GM18907 (cell line): ENCODE data around the gene CENPP.
"Not testable (repeated sequence)": the region's sequence is repeated elsewhere in the genome, so short reads cannot be mapped to it uniquely, and the experiment has no call there.

Source experiments
- ATAC-seq: cut with Tn5 transposase; IDR thresholded peaks from one replicate; pipeline ENCODE4 v1.9.1; 2021; ENCODE audit warnings: mild to moderate bottlenecking, moderate library complexity; ENCODE audit not compliant: unreplicated experiment

Gene CENPP

DNA sequence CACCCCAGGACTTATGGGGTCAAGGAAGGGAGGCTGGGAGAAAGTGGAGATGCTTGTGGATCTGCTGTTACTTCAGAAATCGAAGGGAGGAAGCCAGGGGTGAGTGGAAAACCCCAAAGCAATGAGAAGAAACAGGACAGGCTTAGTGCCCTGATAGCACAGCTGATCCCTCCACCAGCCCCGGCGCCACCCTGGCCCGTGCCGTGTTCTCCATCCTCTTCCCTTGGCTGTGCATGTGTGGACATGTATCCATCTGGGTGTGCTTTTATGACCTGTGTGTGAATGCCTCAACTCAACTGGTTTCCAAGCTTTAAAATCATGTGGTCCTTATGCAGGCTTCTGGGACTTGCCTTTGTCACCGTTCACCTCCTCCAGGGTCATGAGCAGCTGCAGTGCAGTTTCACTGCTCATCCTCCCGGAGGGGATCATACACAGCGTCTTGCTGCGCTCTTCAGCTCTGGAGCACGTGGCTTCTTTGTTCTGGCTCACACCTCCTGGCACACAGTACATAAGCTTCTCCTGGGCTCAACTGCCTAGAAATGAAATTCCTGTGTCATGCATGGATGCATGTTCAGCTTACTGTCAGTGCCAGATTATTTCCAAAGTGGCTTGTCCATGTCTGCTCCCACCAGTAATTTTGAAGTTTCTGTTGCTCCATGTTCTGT, 286.0 kb downstream of the CENPP start:
- ATAC-seq, result no peak

DNA sequence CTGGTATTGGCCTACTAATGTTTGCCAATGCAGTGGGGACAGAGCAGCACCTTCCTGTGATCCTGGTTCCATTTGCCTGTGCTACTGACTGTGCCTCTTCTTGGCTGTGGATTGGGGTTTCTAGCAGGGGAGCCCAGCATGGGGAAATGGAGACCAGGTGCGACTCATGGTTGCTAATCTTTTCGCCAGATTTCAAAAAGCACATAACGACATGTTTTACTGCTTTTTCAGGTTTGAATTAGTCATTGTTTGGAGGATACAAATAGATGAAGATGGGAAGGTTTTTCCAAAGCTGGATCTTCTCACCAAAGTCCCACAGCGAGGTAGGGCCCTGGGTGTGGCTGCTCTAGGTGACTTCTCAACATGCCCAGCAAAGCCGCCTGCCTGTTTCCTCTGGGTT, 286.5 kb downstream of the CENPP start:
- no peak for ATAC-seq

DNA sequence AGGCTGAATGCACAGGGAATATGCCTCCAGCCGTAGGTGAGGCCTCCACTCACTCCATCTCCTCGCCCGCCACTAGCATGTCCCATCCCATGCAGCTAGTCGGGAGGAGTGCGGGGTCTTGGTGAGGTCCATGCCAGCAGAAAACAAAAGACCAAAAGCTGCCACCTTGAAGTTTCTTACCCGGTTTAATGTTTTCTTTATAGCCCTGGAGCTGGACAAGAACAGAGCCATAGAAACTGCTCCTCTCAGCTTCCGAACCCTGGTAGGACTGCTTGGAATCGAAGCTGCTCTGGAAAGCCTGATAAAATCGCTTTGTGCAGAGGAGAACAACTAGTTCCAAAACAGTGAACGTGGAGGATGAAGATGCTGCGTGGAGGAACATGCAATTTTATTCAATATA, 287.1 kb downstream of the CENPP start:
- no peak for ATAC-seq

DNA sequence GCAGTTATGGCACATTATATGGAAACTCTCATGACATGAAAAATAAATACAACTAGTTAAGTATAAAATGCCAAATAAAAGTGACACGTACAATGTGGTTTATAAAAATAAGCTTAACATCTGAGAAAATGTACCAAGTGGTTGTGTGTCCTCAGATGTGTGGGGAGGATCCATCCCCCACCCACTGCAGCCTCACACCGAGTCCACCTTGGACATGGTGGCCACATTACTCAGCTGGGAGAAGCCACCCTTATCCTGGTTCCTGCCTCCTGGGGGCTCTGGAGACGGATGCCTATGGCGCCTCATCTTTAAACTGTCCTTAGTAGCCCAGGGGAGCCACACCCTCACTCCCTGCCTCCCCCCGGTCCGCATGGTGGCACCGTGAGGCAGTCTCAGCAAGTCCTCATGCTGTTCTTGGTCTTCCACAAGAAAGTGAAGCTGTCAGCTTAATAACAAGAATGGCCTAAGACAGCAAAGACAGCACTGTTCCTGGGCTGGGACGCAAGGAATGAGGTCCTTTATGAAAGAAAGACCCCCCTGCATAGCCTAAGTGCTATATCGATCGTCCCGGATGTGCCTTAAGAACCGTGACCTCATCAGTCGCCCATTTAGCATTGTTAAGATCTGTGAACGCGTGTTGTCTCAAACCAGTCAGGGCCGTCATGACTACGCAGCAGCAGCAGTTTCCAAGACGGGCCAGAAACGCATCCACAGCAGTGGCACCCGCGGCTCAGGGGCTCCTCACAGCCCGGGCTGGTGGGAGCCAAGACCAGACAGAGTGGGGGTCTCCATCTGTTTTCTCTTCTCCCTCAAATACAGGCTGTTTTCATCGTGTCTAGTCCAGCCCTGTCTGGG, 287.7 kb downstream of the CENPP start:
- ATAC-seq, result no peak

DNA sequence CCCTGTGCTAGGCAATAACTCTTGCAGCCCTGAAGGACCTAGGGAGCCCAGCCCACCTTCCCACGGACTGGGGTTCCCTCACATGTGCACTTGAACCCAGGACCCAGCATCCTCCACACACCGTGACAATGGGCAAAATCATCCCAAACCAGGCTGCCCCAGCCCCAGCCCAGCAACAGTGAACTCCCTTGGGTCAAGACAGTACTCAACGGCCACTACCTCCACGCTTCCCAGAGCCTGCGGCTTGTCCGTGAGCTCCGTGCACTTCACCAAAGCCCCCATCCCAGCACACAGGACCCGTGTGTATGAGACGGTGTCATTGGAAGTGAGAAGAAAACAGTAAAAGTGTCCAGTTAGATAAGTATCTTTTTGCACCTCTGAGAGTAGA, 288.4 kb downstream of the CENPP start:
- no peak for ATAC-seq

DNA sequence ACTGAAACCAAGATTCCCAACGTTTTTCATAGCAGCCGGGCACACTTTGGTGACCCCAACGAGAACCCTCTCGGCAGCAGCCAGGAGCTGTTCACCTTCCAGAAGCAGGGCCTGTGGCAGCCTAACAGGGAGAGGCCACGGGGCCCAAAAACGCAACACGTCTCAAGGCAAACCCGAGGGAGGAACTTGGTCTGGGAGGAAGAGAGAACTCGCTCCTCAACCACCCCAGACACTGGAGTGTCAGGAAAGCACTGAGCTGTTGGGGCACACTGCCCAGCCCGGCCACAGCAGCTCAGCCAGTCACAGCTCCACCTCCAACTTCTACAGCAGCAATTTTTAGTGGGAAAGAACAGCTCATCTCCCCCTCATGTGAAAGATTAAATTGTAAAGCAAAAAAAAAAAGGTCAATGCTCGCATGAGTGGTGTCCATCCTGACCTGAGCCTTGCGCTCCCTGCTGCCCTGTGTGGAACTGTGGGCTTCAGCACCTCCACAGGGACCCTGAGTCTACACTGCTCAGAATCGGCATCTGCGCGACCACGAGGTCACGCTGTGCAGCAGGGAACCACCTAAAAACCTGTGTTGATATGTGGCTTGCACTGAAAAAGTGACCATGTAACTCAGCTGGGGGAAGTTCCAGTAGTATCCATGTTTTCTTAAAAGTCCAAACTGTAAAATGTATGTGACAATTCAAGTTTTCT, 289.2 kb downstream of the CENPP start:
- ATAC-seq, result no peak

DNA sequence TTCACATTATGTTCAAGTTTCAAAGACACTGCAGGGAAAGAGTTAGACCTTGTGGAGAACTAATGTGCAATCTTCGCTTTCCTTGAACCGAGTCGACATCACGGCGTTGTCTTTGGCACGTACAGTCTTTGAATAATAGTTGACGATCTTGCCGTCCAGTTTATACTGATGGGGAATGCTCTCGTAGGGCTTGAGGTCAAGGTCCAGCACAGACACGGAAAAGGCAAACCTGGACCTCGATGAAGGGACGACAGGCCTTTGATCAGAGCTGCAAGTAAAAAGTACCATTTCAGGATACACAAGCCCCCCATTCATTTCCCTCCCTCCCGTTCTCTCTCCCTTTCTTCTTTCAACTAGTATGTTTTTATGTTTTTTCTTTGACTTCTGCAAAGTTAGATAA, 290.0 kb downstream of the CENPP start:
- ATAC-seq, result no peak

DNA sequence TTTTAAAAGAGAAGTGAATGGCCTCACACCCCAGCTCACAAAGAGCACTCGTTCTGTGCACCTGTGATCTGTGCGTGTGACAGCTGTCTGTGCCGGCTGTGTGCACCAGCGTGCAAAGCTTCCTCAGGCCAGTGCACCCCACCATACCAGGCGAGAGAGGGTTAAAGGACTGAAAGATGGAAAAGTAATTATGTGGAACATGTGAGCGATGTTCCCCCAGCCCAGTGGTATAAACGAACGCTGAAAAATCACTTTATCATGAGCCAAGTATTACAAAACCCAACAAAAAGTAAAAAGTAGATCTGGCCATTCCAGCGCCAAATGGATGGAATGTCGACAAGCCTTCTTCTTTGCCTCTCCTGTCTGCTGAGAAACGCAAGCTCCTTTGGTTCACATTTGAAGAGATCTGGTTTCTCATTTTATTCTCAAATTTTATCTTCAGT, 290.5 kb downstream of the CENPP start:
- ATAC-seq, result no peak

DNA sequence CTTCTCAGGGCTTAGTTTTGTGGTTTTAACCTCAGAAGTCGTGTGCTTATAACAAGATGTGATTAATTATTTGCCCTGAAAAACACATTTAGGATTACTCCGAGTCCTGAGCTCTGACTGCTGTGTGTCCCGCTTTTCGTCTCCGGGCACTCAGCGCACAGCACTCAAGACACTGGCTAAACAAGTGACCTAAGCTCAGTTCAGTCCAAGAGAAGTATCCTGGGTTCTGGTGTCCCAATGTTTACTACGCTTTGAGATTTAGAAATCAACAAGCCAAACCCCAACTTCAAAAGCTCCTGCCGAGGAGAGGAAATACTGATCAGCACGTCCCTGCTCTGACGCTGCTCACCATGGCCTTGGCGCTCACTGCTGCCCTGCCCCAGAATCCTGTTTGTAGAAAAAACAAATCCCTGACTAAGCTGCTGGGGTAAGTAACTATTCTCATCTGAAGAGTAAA, 290.9 kb downstream of the CENPP start:
- ATAC-seq, result no peak

DNA sequence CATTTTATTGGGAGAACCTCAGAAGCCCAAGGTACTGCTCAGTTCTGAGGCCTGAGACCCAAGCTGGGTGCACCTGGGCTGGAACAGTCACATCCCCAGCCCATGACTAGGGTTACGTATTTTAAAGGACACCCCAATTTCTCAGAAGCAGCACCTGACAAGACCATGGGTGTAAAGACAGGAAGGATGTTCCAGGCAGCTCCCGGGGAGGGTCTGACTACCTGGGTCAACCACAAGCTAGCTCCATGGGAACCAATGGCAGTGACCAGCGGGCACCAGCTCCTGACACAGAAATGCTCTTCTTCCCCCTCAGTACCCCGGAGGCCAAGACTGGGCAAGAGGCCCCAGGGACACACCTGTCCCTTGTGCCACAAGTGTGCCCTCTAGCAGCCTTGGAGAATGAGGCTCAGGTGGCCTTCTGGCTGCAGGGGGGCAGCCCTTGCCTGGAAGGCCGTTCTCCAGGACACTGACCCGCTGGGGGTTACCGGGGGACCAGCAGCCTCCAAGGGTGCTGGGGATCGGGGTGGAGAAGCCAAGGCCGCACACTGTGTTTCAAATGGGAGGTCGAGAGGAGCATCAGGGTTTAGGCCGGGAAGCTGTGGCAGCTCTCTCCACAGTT, 291.6 kb downstream of the CENPP start:
- no peak for ATAC-seq

DNA sequence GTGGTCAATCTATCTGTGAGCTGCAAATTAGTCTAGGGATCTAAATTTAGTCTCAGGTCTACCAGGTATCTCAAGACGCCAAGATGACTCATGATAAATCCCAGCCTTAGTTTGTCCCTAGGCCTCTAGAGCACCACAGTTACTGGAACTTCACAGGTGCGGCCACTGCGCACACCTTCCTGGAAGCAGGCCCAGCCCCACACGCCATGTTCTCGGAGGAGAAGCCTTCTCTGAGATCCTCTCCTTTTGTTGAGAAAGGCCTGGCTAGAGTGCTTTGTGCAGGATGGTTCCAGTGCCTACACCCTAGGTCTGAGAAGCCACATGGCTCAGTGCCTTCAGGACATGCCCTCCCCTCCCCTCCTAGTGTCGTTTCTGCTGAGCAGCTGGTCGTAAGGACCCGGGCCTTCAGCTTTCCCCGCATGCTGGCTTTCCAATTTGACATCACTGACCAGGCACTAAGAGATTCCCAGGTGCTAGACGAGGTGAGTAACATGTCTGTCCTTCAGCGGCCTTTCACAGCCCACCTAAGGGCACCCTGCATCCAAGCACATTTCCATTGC, 292.3 kb downstream of the CENPP start:
- ATAC-seq, result no peak

DNA sequence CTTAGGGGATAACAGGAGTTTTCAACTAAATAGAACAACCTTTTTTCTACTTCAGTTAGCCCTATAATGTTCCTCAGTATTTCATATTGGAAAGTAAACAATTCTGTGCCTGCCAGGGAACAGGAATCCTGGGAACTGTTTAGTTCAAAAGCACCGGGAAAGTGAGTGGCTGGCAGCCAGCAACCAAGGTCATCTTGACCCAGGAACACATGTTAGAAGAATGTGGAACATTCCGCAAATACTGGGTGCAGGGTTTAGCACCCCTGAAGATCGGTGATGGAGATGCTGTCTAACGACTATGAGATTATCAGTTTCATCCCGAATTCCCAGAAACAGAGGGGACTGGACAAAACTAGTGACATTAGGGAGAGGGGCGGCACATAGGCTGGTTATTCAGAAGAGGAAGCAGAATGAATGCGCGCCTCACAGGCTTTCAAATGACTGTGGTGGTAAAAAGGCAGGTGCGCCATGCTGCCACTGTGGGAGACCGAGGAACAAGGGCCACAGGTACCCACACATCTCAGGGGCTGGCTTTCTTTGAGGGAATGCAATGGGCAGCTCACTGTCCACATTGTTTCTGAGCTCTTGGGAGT, 293.0 kb downstream of the CENPP start:
- ATAC-seq, result no peak

DNA sequence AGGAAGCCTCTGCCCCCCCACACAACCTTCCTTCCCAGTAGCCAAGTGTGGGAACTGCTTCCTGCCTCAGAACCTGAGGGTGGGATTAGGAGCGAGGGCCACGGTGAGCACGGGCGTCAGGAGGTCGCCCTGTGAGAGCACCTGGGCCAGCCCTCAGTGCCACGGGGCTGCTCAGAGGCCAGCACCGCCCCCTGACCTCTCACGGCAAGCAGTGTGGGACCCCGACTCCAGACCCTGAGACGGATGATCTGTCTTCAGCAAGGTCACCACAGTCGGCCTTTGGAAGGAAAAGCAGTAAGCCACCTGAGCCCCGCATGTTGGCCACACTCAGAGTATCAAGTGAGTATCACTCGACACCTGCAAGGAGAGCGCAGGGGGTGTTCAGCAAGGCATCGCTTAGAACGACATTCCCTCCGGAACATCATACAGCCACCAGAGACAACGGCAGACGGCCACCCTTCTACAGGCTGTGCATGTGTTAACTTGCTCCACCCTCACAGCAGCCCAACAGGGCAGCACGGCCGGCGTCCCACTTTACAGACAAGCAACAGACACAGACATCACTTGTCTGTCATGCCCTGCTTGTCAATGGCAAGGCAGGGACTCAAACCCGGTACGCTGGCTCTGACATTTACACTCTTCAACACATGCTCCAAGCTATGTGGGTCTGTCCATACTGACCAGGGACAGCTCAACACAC, 294.0 kb downstream of the CENPP start:
- ATAC-seq, result no peak

DNA sequence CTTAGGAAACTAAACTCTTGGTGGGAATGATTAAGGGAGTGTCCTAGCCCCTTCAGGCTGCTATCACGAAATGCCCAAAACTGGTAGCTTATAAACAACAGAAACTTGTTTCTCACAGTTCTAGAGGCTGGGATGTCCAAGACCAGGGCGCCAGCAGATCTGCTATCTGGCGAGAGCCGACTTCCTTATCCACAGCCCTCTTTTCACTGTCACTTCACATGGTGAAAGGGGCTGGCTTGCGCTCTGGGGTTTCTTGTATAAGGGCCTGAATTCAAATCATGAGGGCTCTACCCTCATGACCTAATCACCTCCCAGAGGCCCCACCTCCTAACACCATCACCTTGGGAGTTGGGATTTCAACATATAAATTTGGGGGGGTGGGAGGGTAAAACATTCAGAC, 295.1 kb downstream of the CENPP start:
- no peak for ATAC-seq

DNA sequence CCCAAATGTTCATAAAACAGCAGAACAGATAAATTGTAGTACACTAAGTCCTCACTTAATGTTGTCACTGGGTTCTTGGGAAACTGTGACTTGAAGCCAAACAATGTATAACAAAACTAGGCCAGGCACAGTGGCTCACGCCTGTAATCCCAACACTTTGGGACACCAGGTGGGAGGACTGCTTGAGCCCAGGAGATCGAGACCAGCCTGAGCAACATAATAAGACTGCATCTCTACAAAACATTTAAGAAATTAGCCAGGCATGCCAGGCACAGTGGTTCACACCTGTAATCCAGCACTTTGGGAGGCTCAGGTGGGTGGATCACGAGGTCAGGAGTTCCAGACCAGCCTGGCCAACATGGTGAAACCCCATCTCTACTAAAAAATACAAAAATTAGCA, 298.2 kb downstream of the CENPP start:
- ATAC-seq, result not testable (repeated sequence)

DNA sequence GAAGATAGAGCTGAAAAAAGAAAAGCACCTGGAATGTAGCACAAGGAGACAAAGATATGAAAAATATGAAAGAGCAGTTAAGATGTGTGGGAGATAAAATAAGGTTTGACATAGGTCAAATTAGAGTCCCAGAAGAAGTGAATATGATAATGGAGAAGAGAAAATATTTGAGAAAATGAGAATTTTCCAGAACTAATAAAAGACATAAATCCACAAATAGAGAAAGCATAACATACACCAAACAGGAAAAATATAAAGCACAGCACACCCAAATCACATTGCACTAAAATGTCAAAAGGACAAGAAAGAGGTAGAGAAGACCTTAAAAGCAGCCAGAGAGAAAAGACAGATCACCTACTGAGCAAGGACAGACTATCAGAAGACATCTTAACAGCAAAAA, 300.7 kb downstream of the CENPP start:
- ATAC-seq, result no peak

DNA sequence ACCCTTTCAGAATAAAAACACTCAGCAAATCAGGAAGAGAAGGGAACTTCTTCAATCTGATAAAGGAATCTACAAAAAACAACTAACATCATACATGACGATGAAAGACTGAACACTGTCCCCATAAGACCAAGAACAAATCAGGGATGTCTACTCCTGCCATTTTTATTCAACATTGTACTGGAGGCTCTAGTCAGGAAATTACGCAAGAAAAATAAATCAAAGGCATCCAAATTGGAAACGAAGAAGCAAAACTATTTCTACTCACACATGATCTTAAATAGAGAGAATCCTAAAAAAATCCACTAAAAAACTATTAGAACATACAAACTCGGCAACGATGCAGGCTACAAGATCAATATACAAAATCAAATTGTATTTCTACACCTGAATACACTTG, 301.9 kb downstream of the CENPP start:
- no peak for ATAC-seq

DNA sequence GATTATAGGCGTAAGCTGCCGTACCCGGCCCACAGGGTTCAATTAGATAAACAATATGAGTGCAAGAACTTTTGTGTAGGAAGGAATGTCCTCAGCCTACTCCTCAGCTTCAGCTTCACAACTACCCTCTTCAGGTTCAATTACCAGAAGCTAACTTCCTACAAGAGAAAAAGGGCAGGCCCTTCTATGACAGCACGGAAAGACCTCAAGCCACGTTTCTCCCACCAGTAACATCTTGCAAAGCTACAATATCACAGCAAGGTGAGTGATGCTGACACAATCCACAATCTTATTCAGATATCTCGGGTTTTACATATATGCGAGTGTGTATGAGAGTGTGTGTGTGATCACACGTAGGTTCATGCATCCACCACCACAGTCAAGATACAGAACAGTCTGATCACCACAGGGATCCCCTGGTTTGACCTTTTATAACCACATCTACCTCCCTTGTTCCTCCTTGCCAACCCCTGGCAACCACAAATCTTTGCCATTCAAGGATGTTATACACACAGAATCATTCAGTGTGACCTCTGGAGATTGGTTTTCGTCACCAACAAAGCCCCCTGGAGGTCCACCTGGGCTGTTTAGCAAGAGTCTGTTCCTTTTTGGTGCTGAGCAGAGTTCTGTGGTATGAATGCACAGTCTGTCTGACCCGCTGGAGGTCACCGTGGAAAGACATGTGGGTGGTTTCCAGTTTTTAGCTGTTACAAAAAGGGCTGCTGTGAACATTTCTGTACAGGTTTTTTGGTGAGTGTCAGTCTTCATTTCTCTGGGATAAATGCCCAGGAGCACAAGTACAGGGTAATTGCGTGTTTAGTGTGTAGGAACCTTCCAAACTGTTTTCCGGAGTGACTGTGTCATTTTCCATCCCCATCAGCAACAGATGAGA, 305.9 kb downstream of the CENPP start:
- no peak for ATAC-seq

DNA sequence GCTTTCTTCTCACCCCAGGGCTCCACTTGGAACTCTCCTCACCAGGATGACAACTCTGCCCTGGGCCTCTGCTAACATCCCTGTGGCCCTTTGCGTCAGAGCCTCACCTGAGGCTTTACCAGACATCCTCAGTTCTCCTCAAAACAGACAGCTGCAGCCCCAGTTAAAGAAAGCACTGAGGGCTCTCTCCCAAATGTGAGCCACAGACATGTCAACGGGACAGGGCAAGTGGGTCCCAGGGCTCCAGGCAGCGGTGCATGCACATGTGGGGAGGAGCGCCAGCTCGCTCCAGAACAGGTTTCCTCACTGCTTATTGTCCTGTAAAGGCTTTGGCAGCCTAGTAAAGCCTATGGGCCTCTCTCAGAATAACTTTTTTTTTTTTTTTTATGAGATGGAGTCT, 306.9 kb downstream of the CENPP start:
- no peak for ATAC-seq
